Hair follicular keratinocyte (primary cell): ENCODE data around the gene SLC6A14. TPM values are rescaled to one million over a fixed set of nuclear protein-coding genes. Genes with fewer than 3 reads are reported as not detected.

Experiments
- total RNA-seq: library from RNA; depleted of rRNA; stranded (reverse); fragments of >200 nt; gene quantifications from 2 replicates; pipeline ENCODE4 v1.2.3, GENCODE V29; 2015

The SLC6A14 gene
- total RNA-seq, result 0.04 and 0.16 TPM in 2 replicates

GRCh38 chrX:116436358-116436816 is at the start of gene SLC6A14:
Gene SLC6A14, plus strand, starts transcription at chrX:116436606. Its CDS starts 104 bp downstream, at chrX:116436710.

GRCh38 chrX:116462822-116463221 is 26.4 kb downstream of the SLC6A14 start, which contains the start of gene CT83:
Gene CT83, minus strand, starts transcription at chrX:116462976. Its CDS starts 120 bp downstream, at chrX:116462856.

Other genes starting within 250 kb of the SLC6A14 start
- not detected in 2 replicates for gene CT83, start 26.4 kb downstream of the SLC6A14 start, total RNA-seq